Measurements from ENCODE around the gene NDUFS3. TPM values are rescaled to one million over a fixed set of nuclear protein-coding genes. Genes with fewer than 3 reads are reported as not detected.
A peak's percentile ranks its signal among the peaks of the same experiment; 100 is the strongest.
"Not testable (repeated sequence)": the region's sequence is repeated elsewhere in the genome, so short reads cannot be mapped to it uniquely, and the experiment has no call there.

NDUFS3 gene
- total and polyA plus RNA-seq, 10 of the 15 experiments (the other 5 are each of a cell fraction or from before 2014, with no cell fraction given), result 22.3 to 217 (median 125) TPM

DNA sequence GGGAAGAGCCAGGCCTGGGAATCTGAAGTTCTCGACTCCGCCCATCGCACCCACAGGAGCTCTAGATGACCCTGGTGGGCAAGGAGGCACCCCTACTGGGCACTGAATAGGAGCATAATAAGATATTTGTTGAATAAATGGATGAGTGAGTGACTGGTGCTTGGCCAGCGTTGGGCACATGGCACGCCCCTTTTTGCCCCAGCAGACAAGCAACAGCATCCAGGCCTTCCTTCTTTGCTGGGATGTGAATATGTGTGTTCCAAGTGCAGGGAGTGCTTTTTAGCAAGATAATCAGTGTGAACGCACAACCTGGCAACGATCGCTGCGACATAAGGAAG is 25.5 kb upstream of the NDUFS3 start (continued):
- no peak for TF ChIP-seq HSF1 (IDR thresholded peaks at IDR 0.05; ENCODE audit: low read depth, low read length)
- TF ChIP-seq PML (IDR thresholded peaks at IDR 0.05; ENCODE audit: low read length), result 0 out of 2 replicates have a peak, but pooled peaks have one; percentile 32
- TF ChIP-seq TCF3 (IDR thresholded peaks at IDR 0.05; ENCODE audit: borderline replicate concordance, insufficient read depth, low read depth, low read length), result no peak
- no peak for TF ChIP-seq TCF7 (IDR thresholded peaks at IDR 0.05; ENCODE audit: borderline replicate concordance)
- TF ChIP-seq IKZF1 (conservative IDR thresholded peaks at IDR 0.05), result 0 out of 2 replicates have a peak, but pooled peaks have one; percentile 6
- no peak for TF ChIP-seq CBX5 (IDR thresholded peaks at IDR 0.05; ENCODE audit: low read depth)
- no peak for TF ChIP-seq FOXK2 (IDR thresholded peaks at IDR 0.05)
- TF ChIP-seq, protein P1, sequence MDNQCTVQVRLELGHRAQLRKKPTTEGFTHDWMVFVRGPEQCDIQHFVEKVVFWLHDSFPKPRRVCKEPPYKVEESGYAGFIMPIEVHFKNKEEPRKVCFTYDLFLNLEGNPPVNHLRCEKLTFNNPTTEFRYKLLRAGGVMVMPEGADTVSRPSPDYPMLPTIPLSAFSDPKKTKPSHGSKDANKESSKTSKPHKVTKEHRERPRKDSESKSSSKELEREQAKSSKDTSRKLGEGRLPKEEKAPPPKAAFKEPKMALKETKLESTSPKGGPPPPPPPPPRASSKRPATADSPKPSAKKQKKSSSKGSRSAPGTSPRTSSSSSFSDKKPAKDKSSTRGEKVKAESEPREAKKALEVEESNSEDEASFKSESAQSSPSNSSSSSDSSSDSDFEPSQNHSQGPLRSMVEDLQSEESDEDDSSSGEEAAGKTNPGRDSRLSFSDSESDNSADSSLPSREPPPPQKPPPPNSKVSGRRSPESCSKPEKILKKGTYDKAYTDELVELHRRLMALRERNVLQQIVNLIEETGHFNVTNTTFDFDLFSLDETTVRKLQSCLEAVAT (IDR thresholded peaks at IDR 0.05), result 0 out of 2 replicates have a peak, but pooled peaks have one; percentile 36

DNA sequence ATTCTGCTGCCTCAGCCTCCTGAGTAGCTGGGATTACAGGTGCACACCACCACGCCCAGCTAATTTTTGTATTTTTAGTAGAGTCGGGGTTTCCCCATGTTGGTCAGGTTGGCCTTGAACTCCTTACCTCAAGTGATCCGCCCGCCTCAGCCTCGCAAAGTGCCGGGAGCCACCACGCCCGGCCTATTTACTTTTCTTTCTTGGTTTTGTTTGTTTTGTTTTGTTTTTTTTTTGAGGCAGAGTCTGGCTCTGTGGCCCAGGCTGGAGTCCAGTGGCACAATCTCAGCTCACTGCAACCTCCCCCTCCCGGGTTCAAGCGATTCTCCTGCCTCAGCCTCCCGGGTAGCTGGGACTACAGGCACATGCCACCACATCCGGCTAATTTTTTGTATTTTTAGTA is 21.9 kb upstream of the NDUFS3 start:
- peaks cover 12% of the 10 kb centered on the region for H3K79me2 ChIP-seq (ENCODE audit: control insufficient read depth, insufficient read depth, low read length)
- SMC1A ChIA-PET (ENCODE audit: uncharacterized antibody, unreplicated experiment); H3K9ac ChIP-seq (ENCODE audit: control insufficient read depth, insufficient read depth, low read length); FAIRE-seq; H3K4me3 ChIP-seq; H4K20me1 ChIP-seq (ENCODE audit: control insufficient read depth, insufficient read depth); H3K9me3 ChIP-seq (replicated peaks; ENCODE audit: control insufficient read depth, insufficient read depth, low read length); H3K4me1 ChIP-seq (ENCODE audit: control insufficient read depth, insufficient read depth, low read length); H3K4me2 ChIP-seq (ENCODE audit: control insufficient read depth, insufficient read depth); RAD21 ChIA-PET (ENCODE audit: unreplicated experiment); H3K36me3 ChIP-seq (ENCODE audit: control insufficient read depth in 2 of 2, insufficient read depth in 2 of 2, low read length in 1 of 2); BruUV-seq (replicated peaks); H2AFZ ChIP-seq (ENCODE audit: control insufficient read depth, low read depth, low read length); H3K27ac ChIP-seq (ENCODE audit: control insufficient read depth, insufficient read depth); POLR2A ChIA-PET; H3K27me3 ChIP-seq (replicated peaks in 1 of 2; ENCODE audit: control insufficient read depth in 2 of 2, insufficient read depth in 2 of 2, low read length in 1 of 2); intact Hi-C loops (cut with micrococcal nuclease; ENCODE audit: unreplicated experiment); DNase-seq (ENCODE audit: low read depth, low spot score); in situ Hi-C loops (cut with MboI); ATAC-seq: not testable (repeated sequence)
- CTCF ChIA-PET, result interaction anchor here (0.9 to 2.4 kb wide), 2 partner anchors 8 to 58 kb away, joined by 3 to 10 read pairs; partner anchors contain the start of gene PTPMT1
- WGBS (ENCODE audit: insufficient coverage, insufficient replicate concordance, low lambda C conversion rate, missing lambda C conversion rate), result 91% methylated on average over 11 of the region's 12 CpGs
